NCI-H1417 treated with DMSO at 0.1 percent for 48 hours (cell line): Measurements from ENCODE around the gene CLEC3B.
"Not testable (repeated sequence)": the region's sequence is repeated elsewhere in the genome, so short reads cannot be mapped to it uniquely, and the experiment has no call there.

Experiments
- DNase-seq: peaks from one replicate; lab custom pipeline; 2025; lab: John Stamatoyannopoulos, UW

Gene CLEC3B

DNA sequence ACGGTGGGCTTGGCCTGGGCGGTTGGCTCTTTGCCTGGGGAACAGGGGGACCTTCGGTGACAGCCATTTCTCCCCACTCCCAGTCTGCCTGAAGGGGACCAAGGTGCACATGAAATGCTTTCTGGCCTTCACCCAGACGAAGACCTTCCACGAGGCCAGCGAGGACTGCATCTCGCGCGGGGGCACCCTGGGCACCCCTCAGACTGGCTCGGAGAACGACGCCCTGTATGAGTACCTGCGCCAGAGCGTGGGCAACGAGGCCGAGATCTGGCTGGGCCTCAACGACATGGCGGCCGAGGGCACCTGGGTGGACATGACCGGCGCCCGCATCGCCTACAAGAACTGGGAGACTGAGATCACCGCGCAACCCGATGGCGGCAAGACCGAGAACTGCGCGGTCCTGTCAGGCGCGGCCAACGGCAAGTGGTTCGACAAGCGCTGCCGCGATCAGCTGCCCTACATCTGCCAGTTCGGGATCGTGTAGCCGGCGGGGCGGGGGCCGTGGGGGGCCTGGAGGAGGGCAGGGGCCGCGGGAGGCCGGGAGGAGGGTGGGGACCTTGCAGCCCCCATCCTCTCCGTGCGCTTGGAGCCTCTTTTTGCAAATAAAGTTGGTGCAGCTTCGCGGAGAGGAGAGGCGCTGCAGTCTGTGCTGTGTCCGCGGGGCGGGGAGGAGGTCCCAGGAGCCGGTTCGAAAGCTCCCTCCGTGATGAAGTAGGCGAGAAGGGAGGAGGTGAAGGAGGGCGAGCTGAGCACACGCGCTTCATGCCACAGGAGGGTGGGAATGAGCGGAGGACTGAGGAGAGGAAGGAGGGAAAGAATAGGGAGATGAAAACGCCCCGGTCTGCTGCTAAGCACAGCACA, 9.6 kb downstream of the CLEC3B start:
- DNase-seq: no peak

DNA sequence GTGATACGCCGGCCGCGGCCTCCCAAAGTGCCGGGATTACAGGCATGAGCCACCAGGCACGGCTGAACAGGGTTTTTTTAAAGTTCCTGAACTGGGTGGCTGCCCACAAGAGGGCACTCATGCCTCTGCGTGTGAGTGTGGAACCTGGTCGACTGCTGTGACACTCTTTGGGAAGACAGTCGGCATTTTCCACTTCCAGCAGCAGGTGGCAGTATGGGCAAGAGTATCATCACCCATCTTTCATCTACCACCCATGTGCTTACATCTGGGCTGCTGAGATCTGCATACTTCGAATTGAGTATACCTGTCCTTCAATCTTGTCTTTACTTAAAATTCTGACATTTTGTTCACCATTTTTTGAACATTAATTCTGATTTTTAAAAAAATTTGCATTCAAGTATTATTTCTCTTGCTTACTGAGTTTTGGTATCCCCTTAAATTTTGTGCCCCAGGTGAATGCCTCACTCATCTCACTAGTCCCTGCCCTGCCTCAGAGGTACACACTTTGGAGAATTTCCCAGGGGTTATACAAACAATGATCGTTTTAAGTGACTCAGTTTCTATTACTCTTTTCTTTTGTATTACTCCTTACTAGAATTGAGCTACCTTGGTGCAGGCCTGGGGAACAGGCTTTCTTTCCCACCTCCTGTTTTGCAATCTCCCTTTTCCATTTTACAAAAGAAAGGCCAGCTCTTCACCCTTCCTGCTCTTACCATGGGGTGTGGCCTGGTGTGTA, 11.8 kb downstream of the CLEC3B start:
- DNase-seq: peak; percentile 72

DNA sequence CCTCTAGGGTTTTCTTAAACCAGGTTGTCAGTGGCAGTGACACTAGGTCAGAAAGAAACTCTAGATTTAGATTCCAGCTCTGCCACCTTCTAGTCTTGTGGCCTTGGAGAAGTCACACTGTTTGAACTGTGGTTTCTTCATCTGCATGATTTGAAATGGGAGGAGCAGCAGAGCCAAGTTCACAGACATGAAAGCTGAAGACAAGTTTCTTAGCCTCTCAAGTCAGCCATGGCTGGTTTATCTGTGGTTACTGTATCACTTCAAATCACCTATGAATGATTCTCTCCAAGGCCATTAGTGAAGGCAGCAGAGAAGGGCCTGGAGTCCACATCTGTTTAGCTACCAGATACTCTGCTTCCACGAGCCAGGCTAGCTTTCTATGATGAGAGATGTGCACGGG, 15.6 kb downstream of the CLEC3B start:
- DNase-seq: no peak

DNA sequence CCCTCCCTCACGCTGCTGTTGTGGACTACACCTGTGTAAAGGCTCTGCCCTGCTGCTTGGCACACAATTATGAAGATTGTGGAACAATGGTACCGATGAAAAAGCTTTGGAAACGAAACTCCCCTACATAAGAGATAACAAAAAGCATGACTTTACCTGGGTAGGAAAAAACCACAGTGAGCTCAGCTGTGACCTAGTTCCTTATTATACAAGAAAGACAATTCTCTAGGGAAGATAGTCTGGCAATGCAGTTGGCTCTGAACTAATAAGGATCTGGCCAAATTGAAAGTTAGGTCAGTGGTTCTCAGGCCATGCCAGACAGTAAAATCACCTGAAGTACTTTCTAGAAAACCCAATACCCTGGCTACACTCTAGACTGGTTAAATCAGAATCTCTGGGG, 16.1 kb downstream of the CLEC3B start:
- DNase-seq: no peak

DNA sequence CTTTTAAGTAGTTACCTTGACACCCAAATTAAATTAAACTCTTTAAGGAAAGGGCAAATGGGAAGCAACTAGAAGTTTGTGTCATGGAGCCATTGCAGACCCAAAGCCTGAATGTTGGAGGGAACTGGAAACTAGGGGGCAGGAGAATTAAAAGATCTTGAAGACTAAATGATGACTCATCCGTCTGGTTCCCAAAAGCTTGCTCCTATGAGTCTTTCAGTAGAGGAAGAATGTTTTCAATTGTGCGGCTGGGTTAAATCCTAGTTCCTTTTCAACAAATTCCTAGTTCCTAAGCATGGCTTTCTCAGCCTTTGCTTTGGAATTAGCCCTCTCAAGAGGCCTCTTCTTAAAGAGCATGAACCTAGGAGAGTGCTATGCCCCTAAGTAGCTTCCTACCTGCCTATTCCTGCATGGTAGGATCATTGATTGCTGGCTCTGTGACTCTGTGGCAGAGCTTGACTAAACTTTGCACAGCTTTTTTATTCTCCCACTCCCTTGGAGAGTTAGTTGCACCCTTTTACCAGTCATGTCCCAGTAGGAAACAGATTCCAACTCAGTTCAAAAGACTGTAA, 17.7 kb downstream of the CLEC3B start:
- DNase-seq: no peak

DNA sequence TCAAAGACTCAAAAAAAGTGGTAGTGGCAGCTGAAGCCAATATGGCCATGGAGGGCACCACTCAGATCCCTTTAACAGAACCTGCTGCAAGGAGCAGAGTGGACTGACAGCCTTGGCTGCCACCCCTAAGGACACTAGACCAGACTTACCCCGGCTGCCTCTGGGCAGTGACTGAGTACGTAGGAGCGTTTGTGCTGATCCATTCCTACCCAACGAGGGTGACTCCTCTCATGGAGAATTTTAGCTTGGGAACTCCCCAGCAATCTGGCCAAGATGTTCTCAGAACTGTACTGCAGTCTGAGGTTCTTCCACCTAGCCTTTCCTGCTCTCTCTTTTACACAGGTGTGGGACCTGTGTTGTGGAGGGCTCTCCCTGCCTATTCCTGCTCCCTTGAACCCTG, 22.1 kb downstream of the CLEC3B start:
- DNase-seq: no peak

DNA sequence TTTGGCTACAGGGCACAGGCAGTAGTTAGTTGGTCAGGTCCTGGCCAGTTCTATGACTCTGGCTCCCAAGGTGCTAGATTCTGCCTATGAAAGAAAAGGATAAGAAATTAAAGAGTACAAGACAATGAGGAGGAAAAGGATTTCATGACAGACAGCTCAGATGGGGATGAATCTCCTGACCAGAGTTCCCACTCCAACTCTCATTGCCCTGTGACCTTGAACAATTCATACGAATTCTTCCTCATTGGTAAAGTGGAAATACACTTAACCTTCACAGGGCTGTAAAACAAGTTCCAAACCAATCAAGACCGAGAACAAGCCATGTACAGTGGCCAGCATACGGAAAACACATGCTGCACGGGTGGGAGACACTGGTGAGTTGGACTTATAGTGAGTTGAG, 23.7 kb downstream of the CLEC3B start:
- no peak for DNase-seq

DNA sequence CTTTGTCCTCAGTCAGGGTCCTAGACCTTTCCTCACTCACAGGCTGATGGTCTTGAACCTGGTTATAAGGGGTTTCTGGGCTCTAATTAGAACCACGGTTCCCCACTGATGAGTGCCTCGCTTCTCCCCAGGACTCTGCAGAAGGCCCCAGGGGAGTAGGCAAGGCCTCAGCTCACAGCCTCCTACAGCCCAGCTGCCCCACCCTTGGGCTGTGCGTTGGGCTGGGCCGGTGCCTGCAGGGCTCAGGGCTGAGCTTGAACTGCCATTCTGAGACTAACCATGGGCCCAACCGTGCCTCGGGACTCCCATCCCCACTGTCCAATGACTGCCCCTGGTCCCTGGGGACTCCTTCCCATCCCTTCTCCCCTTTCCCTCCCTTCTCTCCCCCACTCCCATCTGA, 25.6 kb downstream of the CLEC3B start:
- no peak for DNase-seq

DNA sequence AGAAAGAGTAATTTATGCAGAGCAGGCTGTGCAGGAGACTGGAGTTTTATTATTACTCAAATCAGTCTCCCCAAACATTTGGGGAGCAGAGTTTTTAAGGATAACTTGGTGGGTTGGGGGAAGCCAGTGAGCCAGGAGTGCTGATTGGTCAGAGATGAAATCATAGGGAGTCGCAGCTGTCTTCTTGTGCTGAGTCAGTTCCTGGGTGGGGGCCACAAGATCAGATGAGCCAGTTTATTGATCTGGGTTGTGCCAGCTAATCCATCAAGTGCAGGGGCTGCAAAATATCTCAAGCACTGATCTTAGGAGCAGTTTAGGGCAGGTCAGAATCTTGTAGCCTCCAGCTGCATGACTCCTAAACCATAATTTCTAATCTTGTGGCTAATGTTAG, 27.7 kb downstream of the CLEC3B start:
- not testable (repeated sequence) for DNase-seq

DNA sequence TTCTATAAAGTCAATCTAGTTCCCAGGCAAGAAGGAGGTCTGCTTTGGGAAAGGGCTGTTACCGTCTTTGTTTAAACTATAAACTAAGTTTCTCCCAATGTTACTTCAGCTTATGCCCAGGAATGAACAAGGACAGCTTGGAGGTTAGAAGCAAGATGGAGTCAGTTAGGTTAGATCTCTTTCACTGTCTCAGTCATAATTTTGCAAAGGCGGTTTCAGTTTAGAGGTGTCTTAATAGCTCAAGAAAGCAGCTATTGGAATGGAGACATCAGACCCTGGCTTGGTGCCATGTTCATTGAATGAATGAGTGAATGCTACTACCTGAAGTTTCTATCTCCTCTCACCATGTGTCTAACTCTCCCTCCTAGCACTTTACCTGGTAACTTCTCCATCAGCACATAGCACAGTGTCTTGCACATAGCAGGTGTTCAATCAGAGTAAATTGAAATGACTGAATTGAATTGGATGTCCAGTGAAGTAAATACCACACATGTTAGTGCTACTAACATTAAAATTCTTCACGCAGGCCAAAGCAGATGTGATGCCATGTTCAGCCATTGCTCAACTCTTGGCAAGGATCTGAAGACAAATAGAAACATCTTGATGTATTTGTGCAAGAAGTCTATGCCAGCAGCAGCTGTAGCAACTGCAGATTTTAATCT, 28.2 kb downstream of the CLEC3B start:
- no peak for DNase-seq

DNA sequence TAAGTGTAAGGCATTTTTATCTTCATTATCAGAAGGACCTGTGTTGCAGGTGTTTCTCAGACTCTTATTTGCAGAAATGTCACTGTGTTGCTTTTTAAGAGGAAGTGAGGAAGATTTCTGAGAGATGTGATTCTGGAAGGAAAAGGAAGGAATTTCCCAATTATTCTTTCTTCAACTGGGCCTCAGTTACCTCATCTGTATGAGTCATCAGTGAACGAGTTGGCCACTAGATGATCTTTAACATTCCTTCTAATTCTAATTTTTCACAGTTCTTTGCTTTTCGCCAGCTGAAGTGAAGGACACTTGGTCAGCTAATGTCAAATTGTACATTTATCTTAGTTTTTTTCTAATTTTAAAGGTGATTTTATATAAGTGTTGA, 28.9 kb downstream of the CLEC3B start:
- DNase-seq: no peak

DNA sequence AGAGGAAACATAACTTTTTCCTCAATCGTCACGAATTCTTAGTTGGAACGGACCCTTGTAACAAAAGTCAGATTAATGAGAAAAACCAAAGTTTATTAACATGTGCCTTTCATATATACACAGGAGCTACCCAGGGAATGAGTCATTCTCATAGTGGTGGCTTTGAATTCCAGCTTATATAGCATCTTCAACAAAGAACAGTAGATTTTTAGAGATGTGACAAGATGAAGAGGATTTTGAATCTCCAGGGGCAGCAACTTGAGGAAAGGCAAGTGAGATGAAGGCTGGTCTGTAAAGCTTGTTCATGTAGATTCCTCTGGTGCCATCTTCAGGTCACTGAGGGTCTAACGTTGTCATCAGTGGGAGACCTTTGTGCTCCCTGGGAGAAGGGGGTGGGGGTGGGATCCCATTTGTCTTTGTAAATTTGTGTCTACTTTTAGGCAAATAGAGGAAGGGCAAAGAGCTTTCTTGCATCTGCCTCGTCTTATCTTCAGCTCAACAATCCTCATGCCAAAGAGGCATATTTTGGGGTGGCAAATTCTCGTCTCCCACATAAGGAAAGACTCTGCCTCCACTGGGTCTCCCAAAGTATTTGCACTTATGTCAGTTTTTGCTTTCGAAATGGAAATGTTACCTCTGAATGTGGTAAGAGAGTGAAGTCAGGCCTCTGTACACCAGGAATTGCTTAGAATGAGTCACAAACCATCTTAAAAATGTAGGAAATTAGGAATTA, 29.5 kb downstream of the CLEC3B start:
- DNase-seq: no peak

DNA sequence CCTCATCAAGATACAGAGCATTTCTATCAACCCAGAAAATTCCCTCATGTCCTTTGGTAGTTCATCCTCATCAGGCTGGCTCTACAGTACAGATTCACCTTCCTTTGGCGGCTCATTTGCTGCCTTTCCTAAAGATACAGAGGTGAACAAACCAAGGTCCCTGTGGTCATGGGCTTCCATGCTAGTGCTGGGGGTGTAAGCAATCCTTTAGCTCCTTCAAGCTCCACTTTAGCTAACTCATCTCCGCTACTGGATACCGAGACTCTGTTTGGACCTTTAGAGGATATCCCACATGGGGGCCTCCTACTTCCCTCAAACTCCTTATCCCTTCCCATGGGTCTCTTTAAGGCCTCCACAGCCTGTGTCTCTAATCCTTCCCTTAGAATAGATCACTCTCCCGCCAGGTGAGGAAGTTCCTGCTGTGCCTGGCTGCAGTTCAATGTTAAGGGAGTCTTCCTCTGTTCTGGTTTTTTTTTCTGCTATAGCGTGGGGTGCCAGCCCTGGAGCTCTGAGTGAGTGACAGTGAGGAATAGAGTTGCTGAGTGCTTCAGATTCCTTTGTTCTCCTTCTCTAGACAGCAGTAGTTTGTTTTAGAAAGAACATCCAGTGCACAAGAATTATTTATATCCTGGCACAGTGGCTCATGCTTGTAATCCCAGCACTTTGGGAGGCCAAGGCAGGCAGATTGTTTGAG, 30.7 kb downstream of the CLEC3B start:
- DNase-seq: no peak

DNA sequence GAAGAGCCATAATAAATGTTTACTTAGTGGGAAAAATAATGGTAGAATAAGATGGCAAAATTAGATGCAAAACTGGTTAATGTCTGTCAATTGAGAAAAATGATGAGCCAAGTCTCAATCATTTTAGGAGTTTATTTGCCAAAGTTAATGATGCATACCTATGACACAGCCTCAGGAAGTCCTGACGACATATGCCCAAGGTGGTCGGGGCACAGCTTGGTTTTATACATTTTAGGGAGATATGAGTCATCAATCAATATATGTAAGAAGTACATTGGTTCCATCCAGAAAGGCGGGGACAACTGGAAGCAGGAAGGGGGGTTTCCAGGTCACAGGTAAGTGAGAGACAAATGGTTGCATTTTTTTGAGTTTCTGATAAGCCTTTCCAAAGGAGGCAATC, 31.5 kb downstream of the CLEC3B start:
- DNase-seq: no peak

DNA sequence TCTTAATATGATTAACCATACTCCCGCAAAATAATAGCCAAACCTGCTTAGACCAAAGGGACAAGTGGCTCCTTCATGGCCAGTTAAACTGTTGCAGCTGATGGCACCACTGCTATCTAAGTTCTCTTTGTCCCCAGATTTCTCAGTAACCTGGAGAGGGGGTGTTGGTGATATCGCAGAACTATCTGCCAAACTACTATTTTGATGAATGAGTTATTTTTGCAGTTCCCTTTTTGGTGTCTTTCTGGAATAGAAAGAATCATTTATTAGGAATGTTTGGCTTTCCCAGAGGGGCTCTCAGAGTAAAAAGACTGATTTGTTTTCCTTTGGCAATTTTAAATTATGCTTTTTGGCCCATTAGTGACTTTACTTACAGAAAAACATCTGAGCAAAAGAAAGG, 33.0 kb downstream of the CLEC3B start:
- no peak for DNase-seq

DNA sequence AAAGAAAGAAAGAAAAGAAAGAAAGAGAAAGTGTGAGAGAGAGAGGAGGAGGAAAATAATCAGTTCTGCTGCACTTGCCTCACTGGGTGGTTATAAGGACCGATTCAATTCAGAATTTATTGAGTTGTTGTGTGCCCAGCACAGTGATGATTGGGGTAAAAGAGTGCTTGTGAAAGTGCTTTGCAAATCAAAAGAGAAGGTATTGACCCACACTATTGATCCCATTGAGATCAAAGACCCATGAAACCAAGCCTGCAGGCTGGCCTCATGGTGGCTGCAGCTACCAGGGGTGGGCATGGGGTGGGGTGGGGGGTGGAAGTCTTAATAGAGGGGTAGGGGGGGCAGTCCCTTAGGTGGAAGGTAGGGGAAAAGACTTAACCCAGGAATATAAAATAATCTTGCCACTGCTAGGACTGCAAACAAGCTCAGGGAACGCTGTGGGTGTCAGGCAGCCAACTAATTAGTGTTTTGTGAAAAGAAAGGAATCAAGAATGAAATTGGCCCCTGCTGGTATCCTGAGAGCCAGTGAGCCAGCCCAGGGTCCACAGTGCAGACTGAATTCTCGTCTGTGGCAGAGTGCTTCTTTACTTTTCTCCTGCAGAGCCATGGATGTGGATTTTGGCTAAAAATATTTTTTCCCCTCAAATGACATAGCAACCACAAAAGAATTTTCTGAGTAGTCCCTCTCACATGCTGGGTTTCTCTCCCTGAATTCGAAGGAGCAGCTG, 34.2 kb downstream of the CLEC3B start:
- DNase-seq: no peak

DNA sequence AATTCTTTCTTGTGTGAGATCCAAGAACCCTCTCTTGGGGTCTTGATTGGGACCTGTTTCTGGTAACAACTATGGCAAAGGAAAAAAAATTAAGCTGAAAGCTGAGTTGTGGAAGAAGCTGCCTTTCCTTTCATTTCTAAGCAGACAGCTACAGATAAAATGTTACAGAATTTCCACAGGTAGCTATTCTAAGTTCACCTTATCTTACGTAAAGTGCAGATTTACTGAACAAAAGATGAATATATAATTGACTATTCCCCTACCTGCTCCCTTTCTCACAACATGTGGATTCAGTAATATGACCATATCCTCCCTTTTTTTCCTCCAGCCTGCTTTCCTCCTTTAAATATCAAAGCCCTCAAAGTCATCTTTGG, 36.6 kb downstream of the CLEC3B start:
- DNase-seq: no peak

DNA sequence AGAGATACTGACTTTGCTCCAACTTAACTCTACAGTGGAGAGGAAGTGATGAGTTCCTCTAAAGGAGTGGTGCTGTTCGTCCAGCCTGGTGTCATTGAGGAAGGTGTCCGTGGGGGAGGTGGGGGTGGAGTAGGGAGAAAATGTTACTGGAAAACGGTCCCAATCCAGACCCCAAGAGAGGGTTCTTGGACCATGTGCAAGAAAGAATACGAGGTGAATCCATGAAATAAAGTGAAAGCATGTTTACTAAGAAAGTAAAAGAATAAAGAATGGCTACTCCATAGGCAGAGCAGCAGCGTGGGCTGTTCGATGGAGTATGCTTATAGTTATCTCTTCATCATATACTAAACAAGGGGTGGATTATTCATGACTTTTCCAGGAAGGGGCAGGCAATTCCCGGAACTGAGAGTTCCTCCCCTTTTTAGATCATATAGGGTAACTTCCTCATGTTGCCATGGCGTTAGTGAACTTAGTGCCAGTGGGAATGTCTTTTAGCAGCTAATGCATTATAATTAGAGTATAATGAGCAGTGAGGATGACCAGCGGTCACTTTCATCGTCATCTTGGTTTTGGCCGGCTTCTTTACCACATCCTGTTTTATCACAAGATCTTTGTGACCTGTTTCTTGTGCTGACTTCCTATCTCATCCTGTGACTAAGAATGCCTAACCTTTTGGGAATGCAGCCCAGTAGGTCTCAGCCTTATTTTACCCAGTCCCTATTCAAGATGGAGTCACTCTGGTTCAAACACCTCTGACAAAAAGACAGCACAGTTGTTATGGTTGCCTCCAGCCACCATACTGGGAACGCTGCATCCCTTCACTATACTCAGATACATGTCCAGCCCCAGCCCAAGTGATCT, 38.6 kb downstream of the CLEC3B start:
- DNase-seq: no peak

DNA sequence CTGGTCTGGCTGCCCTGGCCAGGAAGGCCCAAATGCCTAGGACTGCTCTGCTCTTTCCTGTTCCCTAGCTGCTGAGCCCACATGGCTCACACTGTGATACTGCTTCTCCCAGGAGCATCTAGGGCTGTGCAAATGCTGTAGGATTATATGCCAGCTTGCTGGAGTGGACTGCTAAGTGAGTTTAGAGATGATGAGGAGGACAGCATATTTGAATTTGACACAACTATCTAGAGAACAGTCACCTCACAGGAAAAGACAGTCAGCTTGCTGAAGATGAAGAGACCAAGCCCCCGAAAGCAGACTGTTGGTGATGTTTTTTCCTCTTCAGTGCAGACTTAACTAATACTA, 39.2 kb downstream of the CLEC3B start:
- DNase-seq: no peak
